ENCODE results near the gene ZEB1.

Gene ZEB1

DNA sequence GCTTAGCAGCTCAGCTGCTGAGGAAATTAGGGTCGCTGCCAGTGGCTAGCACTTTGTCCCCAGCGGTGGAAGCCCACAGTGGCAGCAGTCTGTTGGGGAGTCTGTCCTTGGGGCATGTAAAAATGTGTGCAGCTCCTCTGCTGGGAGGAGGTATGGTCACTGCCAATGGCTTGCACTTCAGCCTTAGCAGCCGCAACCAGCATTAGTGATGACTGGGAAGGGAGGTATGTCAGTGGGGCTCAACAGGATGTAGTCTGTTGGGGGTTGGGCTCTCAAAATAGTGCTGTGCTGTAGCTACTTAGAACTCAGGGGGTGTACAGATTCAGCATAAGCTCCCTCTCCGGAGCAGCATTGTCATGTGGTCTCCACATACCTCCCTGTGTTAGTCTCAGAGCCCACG lies 189.9 kb downstream of the ZEB1 start:
- DNase-seq (ENCODE audit: low spot score) (no peak), ATAC-seq (ENCODE audit: low read depth) (no peak)
- no peaks in the 10 kb centered on the region for H3K27me3 ChIP-seq (ENCODE audit: insufficient read depth, poor library complexity, severe bottlenecking)

DNA sequence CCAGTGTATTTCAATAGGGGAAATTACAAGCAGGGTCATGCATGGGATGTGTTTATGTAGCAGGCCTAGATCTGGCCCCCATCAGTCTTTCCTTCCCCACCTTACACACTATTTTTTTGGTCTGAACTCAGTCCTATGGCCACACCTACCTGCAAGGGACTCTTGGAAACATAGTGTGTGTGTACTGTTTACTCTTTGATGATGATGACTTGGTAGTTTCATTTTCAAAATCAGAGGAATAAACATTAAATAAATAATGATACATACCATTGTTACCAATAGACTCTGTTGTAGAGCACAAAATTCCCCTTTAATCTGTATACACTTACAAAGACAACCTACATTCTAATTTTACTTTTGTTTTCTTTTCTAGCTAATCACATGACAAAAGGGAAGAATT lies 191.0 kb downstream of the ZEB1 start:
- DNase-seq (ENCODE audit: low spot score) = no peak
- Histone ChIP-seq H3K9me3 (ENCODE audit: severe bottlenecking) (peaks cover 11% of the 10 kb centered on the region), H3K36me3 (ENCODE audit: low read depth) (no peaks in the 10 kb centered on the region), H3K27me3 (ENCODE audit: insufficient read depth, poor library complexity, severe bottlenecking) (no peaks in the 10 kb centered on the region), H3K27ac (ENCODE audit: poor library complexity, severe bottlenecking) (no peak overlapping the region), H3K4me1 (ENCODE audit: insufficient read depth, poor library complexity, severe bottlenecking) (no peaks in the 10 kb centered on the region), H3K4me3 (ENCODE audit: severe bottlenecking) (no peak overlapping the region)
- TF ChIP-seq, protein P1, sequence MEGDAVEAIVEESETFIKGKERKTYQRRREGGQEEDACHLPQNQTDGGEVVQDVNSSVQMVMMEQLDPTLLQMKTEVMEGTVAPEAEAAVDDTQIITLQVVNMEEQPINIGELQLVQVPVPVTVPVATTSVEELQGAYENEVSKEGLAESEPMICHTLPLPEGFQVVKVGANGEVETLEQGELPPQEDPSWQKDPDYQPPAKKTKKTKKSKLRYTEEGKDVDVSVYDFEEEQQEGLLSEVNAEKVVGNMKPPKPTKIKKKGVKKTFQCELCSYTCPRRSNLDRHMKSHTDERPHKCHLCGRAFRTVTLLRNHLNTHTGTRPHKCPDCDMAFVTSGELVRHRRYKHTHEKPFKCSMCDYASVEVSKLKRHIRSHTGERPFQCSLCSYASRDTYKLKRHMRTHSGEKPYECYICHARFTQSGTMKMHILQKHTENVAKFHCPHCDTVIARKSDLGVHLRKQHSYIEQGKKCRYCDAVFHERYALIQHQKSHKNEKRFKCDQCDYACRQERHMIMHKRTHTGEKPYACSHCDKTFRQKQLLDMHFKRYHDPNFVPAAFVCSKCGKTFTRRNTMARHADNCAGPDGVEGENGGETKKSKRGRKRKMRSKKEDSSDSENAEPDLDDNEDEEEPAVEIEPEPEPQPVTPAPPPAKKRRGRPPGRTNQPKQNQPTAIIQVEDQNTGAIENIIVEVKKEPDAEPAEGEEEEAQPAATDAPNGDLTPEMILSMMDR (IDR thresholded peaks at IDR 0.05; ENCODE audit: poor library complexity, severe bottlenecking) = no peak
- no peak for ATAC-seq (ENCODE audit: low read depth)

More for the DNA sequence above, 189.9 kb downstream of the ZEB1 start:
- Histone ChIP-seq H3K9me3 (ENCODE audit: severe bottlenecking) (peaks cover 11% of the 10 kb centered on the region), H3K36me3 (ENCODE audit: low read depth) (no peaks in the 10 kb centered on the region), H3K4me3 (ENCODE audit: severe bottlenecking) (no peak overlapping the region), H3K27ac (ENCODE audit: poor library complexity, severe bottlenecking) (no peak overlapping the region), H3K4me1 (ENCODE audit: insufficient read depth, poor library complexity, severe bottlenecking) (no peaks in the 10 kb centered on the region)
- TF ChIP-seq, protein P1 (IDR thresholded peaks at IDR 0.05; ENCODE audit: poor library complexity, severe bottlenecking) = no peak

DNA sequence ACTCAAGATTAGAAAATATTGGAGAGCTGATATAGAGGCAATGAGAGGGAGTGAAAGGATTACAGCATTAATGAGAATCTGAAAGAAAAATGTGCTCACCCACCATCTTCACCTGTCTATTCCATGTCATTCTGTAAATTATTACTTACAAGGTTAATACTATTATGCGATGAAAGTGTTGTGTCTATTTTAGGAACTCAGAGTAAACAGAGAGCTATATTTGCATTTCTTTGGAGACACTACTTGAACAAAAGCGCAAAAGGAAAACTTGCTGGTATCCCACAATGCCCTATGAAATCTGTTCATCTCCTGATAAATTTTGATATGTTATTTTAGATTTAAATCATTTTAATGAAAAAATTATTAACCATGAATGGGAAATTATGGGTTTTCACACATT lies 196.1 kb downstream of the ZEB1 start:
- no peak for DNase-seq (ENCODE audit: low spot score)
- H3K36me3 ChIP-seq (ENCODE audit: low read depth) = no peaks in the 10 kb centered on the region
- H3K4me1 ChIP-seq (ENCODE audit: insufficient read depth, poor library complexity, severe bottlenecking) = no peaks in the 10 kb centered on the region
- no peak overlapping the region for H3K4me3 ChIP-seq (ENCODE audit: severe bottlenecking)
- peaks cover 6% of the 10 kb centered on the region for H3K27me3 ChIP-seq (ENCODE audit: insufficient read depth, poor library complexity, severe bottlenecking)
- no peaks in the 10 kb centered on the region for H3K9me3 ChIP-seq (ENCODE audit: severe bottlenecking)
- TF ChIP-seq, protein P1 (IDR thresholded peaks at IDR 0.05; ENCODE audit: poor library complexity, severe bottlenecking) = no peak
- ATAC-seq (ENCODE audit: low read depth) = no peak
- H3K27ac ChIP-seq (ENCODE audit: poor library complexity, severe bottlenecking) = no peak overlapping the region

DNA sequence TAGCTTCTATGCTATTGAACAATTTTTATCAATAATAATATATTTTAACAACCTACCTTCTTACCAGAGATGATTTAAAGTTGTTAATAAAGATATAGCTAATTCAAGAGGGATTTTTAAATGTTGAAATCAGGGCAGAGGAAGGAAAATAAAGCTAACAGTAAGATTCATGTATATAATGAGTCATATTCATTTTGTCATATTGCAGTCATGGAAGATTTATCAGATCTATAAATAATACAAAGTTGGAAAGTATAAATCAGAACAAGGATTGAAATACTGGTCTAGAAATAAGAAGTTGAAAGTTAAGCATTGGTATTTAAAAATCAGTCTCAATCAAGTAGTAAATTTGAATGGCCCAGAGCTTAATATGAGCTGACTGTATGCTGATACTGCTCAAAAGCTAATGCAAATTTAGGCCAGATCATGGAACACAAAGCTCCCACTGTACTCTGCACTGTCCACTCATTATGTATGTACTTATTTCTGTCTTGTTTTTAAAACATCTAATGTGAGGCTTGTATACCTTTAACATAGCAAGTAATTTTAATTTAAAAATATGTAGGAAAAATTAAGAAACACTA lies 196.9 kb downstream of the ZEB1 start:
- H3K27ac ChIP-seq (ENCODE audit: poor library complexity, severe bottlenecking) = no peak overlapping the region
- TF ChIP-seq, protein P1 (IDR thresholded peaks at IDR 0.05; ENCODE audit: poor library complexity, severe bottlenecking) = no peak
- no peak for ATAC-seq (ENCODE audit: low read depth)

DNA sequence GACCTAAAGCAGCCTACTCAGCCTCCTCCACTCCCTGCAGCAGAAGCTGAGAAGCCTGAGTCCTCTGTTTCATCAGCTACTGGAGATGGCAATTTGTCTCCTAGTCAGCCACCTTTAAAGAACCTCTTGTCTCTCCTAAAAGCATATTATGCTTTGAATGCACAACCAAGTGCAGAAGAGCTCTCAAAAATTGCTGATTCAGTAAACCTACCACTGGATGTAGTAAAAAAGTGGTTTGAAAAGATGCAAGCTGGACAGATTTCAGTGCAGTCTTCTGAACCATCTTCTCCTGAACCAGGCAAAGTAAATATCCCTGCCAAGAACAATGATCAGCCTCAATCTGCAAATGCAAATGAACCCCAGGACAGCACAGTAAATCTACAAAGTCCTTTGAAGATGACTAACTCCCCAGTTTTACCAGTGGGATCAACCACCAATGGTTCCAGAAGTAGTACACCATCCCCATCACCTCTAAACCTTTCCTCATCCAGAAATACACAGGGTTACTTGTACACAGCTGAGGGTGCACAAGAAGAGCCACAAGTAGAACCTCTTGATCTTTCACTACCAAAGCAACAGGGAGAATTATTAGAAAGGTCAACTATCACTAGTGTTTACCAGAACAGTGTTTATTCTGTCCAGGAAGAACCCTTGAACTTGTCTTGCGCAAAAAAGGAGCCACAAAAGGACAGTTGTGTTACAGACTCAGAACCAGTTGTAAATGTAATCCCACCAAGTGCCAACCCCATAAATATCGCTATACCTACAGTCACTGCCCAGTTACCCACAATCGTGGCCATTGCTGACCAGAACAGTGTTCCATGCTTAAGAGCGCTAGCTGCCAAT lies 202.2 kb downstream of the ZEB1 start:
- no peak for DNase-seq (ENCODE audit: low spot score)
- TF ChIP-seq, protein P1 (IDR thresholded peaks at IDR 0.05; ENCODE audit: poor library complexity, severe bottlenecking) = no peak
- ATAC-seq (ENCODE audit: low read depth) = no peak
- no peak overlapping the region for H3K27ac ChIP-seq (ENCODE audit: poor library complexity, severe bottlenecking)
- H3K27me3 ChIP-seq (ENCODE audit: insufficient read depth, poor library complexity, severe bottlenecking) = peaks cover 6% of the 10 kb centered on the region
- no peaks in the 10 kb centered on the region for H3K4me1 ChIP-seq (ENCODE audit: insufficient read depth, poor library complexity, severe bottlenecking)
- no peaks in the 10 kb centered on the region for H3K9me3 ChIP-seq (ENCODE audit: severe bottlenecking)
- no peak overlapping the region for H3K4me3 ChIP-seq (ENCODE audit: severe bottlenecking)
- H3K36me3 ChIP-seq (ENCODE audit: low read depth) = no peaks in the 10 kb centered on the region

More for the DNA sequence above, 196.9 kb downstream of the ZEB1 start:
- DNase-seq (ENCODE audit: low spot score) = no peak
- H3K4me1 ChIP-seq (ENCODE audit: insufficient read depth, poor library complexity, severe bottlenecking) = no peaks in the 10 kb centered on the region
- H3K27me3 ChIP-seq (ENCODE audit: insufficient read depth, poor library complexity, severe bottlenecking) = peaks cover 6% of the 10 kb centered on the region
- no peaks in the 10 kb centered on the region for H3K9me3 ChIP-seq (ENCODE audit: severe bottlenecking)
- H3K36me3 ChIP-seq (ENCODE audit: low read depth) = no peaks in the 10 kb centered on the region
- H3K4me3 ChIP-seq (ENCODE audit: severe bottlenecking) = no peak overlapping the region

Measured in RWPE2 (cell line).